Measurements from ENCODE around the gene C14orf93. TPM values are rescaled to one million over a fixed set of nuclear protein-coding genes. Genes with fewer than 3 reads are reported as not detected.
"Not testable (repeated sequence)": the region's sequence is repeated elsewhere in the genome, so short reads cannot be mapped to it uniquely, and the experiment has no call there.

Gene C14orf93
- total RNA-seq, 3 donors from 2014 or later = 10.8 to 24.1 (median 19.4) TPM

- Histone ChIP-seq H3K36me3 (no peaks in the 10 kb centered on the region), H3K4me1 (no peaks in the 10 kb centered on the region), H3K27ac (no peak overlapping the region), H3K4me3 (no peak overlapping the region), H3K9me3 (no peaks in the 10 kb centered on the region), H3K27me3 (no peaks in the 10 kb centered on the region)
- intact Hi-C loops (cut with DNase I; ENCODE audit: low total_unique reads) = no loop called here
- DNase-seq (ENCODE audit: low spot score in 2 of 2) = no peak
- no peak for TF ChIP-seq POLR2AphosphoS5 (IDR thresholded peaks at IDR 0.05)
- no peak for TF ChIP-seq CTCF (IDR thresholded peaks at IDR 0.05)
- no peak for TF ChIP-seq POLR2A (IDR thresholded peaks at IDR 0.05)
Measured at GRCh38 chr14:22962061-22962676, 47.8 kb downstream of the C14orf93 start.

GRCh38 chr14:22955702-22956569 lies 54.0 kb downstream of the C14orf93 start:
- no peaks in the 10 kb centered on the region for H3K36me3 ChIP-seq
- H3K4me1 ChIP-seq = no peaks in the 10 kb centered on the region
- no peaks in the 10 kb centered on the region for H3K27me3 ChIP-seq
- intact Hi-C loops (cut with DNase I; ENCODE audit: low total_unique reads) = loop anchor here (5.0 kb wide), 1 partner anchor 256 kb away; no protein-coding TSS in a partner anchor
- H3K27ac ChIP-seq = peak overlapping the region; percentile 95
- no peak for TF ChIP-seq CTCF (IDR thresholded peaks at IDR 0.05)
- TF ChIP-seq POLR2A (IDR thresholded peaks at IDR 0.05) = no peak
- no peak for TF ChIP-seq POLR2AphosphoS5 (IDR thresholded peaks at IDR 0.05)
- no peaks in the 10 kb centered on the region for H3K9me3 ChIP-seq
- peak overlapping the region; percentile 59 to 74 (median 72) for H3K4me3 ChIP-seq
- no peak for DNase-seq (ENCODE audit: low spot score in 2 of 2)

GRCh38 chr14:22952418-22952817 lies 57.5 kb downstream of the C14orf93 start:
- Histone ChIP-seq H3K4me3 (no peak overlapping the region), H3K4me1 (no peaks in the 10 kb centered on the region), H3K27ac (no peak overlapping the region), H3K36me3 (no peaks in the 10 kb centered on the region), H3K9me3 (no peaks in the 10 kb centered on the region), H3K27me3 (no peaks in the 10 kb centered on the region)
- DNase-seq (ENCODE audit: low spot score in 2 of 2) = no peak
- no peak for TF ChIP-seq POLR2A (IDR thresholded peaks at IDR 0.05)
- TF ChIP-seq POLR2AphosphoS5 (IDR thresholded peaks at IDR 0.05) = no peak
- TF ChIP-seq CTCF (IDR thresholded peaks at IDR 0.05) = no peak
- intact Hi-C loops (cut with DNase I; ENCODE audit: low total_unique reads) = no loop called here

GRCh38 chr14:22951795-22952194 lies 58.1 kb downstream of the C14orf93 start:
- intact Hi-C loops (cut with DNase I; ENCODE audit: low total_unique reads); H3K27ac ChIP-seq; DNase-seq (ENCODE audit: low spot score in 2 of 2); H3K9me3 ChIP-seq; H3K4me1 ChIP-seq; H3K4me3 ChIP-seq; H3K27me3 ChIP-seq; H3K36me3 ChIP-seq: not testable (repeated sequence)

- no peaks in the 10 kb centered on the region for H3K36me3 ChIP-seq
- DNase-seq (ENCODE audit: low spot score in 2 of 2) = no peak
- H3K27ac ChIP-seq = no peak overlapping the region
- H3K27me3 ChIP-seq = no peaks in the 10 kb centered on the region
- intact Hi-C loops (cut with DNase I; ENCODE audit: low total_unique reads) = no loop called here
- TF ChIP-seq POLR2AphosphoS5 (IDR thresholded peaks at IDR 0.05) (no peak), CTCF (IDR thresholded peaks at IDR 0.05) (no peak), POLR2A (IDR thresholded peaks at IDR 0.05) (no peak)
- no peak overlapping the region for H3K4me3 ChIP-seq
- H3K4me1 ChIP-seq = no peaks in the 10 kb centered on the region
- H3K9me3 ChIP-seq = no peaks in the 10 kb centered on the region
Measured at GRCh38 chr14:22945642-22946041, 64.3 kb downstream of the C14orf93 start.

All from breast epithelium (tissue), 4 donors.